Measurements from ENCODE around the gene SKAP1.

Gene SKAP1

DNA sequence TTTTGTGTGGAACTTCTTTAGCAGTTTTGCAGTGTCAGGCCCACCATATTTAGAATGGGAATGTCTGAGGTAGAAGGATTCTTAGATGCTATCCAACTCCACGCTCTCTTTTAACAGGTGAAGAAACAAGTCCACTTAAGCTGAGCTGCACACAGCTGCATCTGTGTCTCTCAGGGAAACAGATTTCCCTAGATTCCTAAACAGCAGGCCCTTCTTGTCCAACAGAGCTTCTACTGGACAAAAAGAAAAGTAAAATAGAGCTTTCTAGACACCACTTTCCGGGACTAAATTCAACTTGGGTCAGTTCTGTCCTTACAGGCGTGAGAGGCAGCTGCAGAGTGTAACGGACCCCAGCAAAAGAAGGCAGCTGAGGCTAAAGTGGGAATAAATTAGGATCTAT is 270.8 kb downstream of the SKAP1 start:
- Histone ChIP-seq H3K4me1 (ENCODE audit: control extremely low read depth in 1 of 4, control insufficient read depth in 4 of 4, insufficient read depth in 4 of 4, low read length in 3 of 4) (peaks cover 0 to 20% (median 10%) of the 10 kb centered on the region in 4 experiments), H3K27ac (ENCODE audit: insufficient read depth in 1 of 2, low read depth in 1 of 2, low read length in 2 of 2, poor library complexity in 1 of 2, severe bottlenecking in 2 of 2) (no peak overlapping the region), H3K4me3 (ENCODE audit: control insufficient read depth in 1 of 7, extremely low read depth in 1 of 7, insufficient read depth in 4 of 7, low read depth in 2 of 7, low read length in 6 of 7) (no peak overlapping the region), H3K27me3 (replicated peaks in 2 of 5; ENCODE audit: control insufficient read depth in 4 of 5, insufficient read depth in 5 of 5, low read length in 4 of 5) (no peaks in the 10 kb centered on the region), H3K9me3 (ENCODE audit: control extremely low read depth in 1 of 5, control insufficient read depth in 4 of 5, insufficient read depth in 2 of 5, low read depth in 1 of 5, low read length in 4 of 5) (no peaks in the 10 kb centered on the region), H3K36me3 (ENCODE audit: control insufficient read depth in 4 of 4, insufficient read depth in 4 of 4, low read length in 3 of 4) (no peaks in the 10 kb centered on the region)
- DNase-seq, result no peak
- WGBS (ENCODE audit: insufficient coverage), result 100% methylated on average over 2 of the region's 4 CpGs
- CTCF ChIA-PET, result interaction anchor here (0.5 to 3.7 kb wide), 6 partner anchors 10 to 176 kb away, joined by 3 to 14 read pairs (median 4); no protein-coding TSS in a partner anchor
- POLR2A ChIA-PET, result interaction anchor here (0.6 kb wide), 1 partner anchor 293 kb away, joined by 6 read pairs; no protein-coding TSS in a partner anchor

DNA sequence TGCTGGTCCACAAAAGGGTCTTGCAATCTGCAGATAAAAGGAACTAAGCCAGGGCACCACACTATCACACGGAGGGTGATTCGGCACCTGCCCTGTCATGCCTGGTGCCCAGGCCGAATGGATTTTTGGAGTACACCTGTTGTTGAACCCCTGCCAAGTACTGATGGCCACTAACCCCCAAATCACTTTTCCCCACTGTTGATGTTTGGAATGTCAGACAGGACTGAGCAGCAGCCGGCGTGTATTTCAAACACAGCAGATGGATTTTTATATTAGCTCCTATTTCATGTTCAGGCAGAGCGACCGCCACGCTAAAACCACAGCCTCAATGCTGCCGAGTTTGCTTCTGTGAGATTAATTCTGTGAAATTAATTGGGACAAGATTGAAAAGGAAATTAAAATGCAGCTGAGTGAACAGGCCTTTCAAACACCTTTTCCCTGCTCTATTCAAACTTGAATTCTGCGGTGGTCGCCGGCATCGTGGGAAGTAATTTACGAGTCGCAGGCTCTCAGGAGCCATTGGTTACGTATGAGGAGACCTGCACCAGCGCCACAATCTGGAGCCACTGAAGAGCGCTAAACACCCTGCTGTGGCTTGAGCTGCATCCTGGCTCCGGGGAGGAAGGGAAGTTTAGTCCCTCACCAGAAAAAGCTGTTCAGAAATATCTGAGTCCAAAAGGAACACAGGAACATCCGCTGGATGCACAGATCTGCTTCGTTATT is 274.0 kb downstream of the SKAP1 start:
- no peaks in the 10 kb centered on the region for H3K9me3 ChIP-seq (ENCODE audit: control extremely low read depth in 1 of 5, control insufficient read depth in 4 of 5, insufficient read depth in 2 of 5, low read depth in 1 of 5, low read length in 4 of 5)
- no peaks in the 10 kb centered on the region for H3K27me3 ChIP-seq (replicated peaks in 2 of 5; ENCODE audit: control insufficient read depth in 4 of 5, insufficient read depth in 5 of 5, low read length in 4 of 5)
- DNase-seq, result peak in 2 of 3 donors; percentile 67 to 72
- peaks cover 7 to 25% (median 18%) of the 10 kb centered on the region in 4 experiments for H3K4me1 ChIP-seq (ENCODE audit: control extremely low read depth in 1 of 4, control insufficient read depth in 4 of 4, insufficient read depth in 4 of 4, low read length in 3 of 4)
- POLR2A ChIA-PET, result no interaction called here
- H3K27ac ChIP-seq (ENCODE audit: insufficient read depth in 1 of 2, low read depth in 1 of 2, low read length in 2 of 2, poor library complexity in 1 of 2, severe bottlenecking in 2 of 2), result no peak overlapping the region
- H3K36me3 ChIP-seq (ENCODE audit: control insufficient read depth in 4 of 4, insufficient read depth in 4 of 4, low read length in 3 of 4), result no peaks in the 10 kb centered on the region
- CTCF ChIA-PET, result interaction anchor here (0.6 to 2.5 kb wide), 8 partner anchors 11 to 462 kb away, joined by 3 to 7 read pairs (median 4); no protein-coding TSS in a partner anchor
- WGBS (ENCODE audit: insufficient coverage), result 27% methylated on average over 19 of the region's 21 CpGs
- H3K4me3 ChIP-seq (ENCODE audit: control insufficient read depth in 1 of 7, extremely low read depth in 1 of 7, insufficient read depth in 4 of 7, low read depth in 2 of 7, low read length in 6 of 7), result peak overlapping the region in 4 of 7 experiments; percentile 21 to 70 (median 30)

DNA sequence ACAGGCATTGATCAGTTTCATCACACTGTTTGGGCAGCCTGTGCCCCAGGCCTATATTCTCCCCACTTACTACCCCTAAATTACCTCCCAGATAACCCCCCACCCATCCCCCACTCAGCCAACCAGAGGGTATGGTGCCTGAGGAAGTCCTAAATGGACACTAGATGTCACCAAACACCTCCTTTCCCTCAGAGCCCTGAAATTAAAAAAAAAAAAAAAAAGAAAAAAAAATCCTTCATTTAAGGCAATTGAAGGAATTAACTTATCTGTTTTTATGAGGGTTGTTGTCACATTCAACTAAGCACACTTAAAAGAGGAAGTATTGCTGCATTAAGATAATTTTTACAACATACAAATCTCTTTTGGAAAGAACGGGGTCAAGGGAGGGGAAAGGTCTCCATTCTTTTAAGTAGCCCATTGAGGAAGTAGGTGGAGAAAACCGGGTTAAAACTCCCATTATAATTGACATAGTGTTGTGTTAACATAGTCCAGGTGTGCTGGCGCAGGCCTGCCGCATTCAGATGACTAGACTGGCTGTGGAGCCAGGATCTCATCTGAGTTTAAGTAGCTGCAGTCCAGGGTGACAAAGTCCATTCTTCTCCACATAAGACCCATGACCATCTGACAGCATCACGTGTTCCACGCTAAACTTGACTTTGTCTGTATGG is 276.2 kb downstream of the SKAP1 start:
- WGBS (ENCODE audit: insufficient coverage), result 36% methylated on average over 6 of the region's 6 CpGs
- Histone ChIP-seq H3K27ac (ENCODE audit: insufficient read depth in 1 of 2, low read depth in 1 of 2, low read length in 2 of 2, poor library complexity in 1 of 2, severe bottlenecking in 2 of 2) (no peak overlapping the region), H3K9me3 (ENCODE audit: control extremely low read depth in 1 of 5, control insufficient read depth in 4 of 5, insufficient read depth in 2 of 5, low read depth in 1 of 5, low read length in 4 of 5) (no peaks in the 10 kb centered on the region), H3K36me3 (ENCODE audit: control insufficient read depth in 4 of 4, insufficient read depth in 4 of 4, low read length in 3 of 4) (peaks cover 0 to 2% (median 0%) of the 10 kb centered on the region in 4 experiments), H3K4me1 (ENCODE audit: control extremely low read depth in 1 of 4, control insufficient read depth in 4 of 4, insufficient read depth in 4 of 4, low read length in 3 of 4) (peaks cover 7 to 27% (median 18%) of the 10 kb centered on the region in 4 experiments), H3K27me3 (replicated peaks in 2 of 5; ENCODE audit: control insufficient read depth in 4 of 5, insufficient read depth in 5 of 5, low read length in 4 of 5) (no peaks in the 10 kb centered on the region), H3K4me3 (ENCODE audit: control insufficient read depth in 1 of 7, extremely low read depth in 1 of 7, insufficient read depth in 4 of 7, low read depth in 2 of 7, low read length in 6 of 7) (no peak overlapping the region)
- DNase-seq, result peak; percentile 83 to 91 (median 90)
- ChIA-PET POLR2A (no interaction called here), CTCF (interaction anchor here (0.6 to 2.5 kb wide), 15 partner anchors 10 to 437 kb away, joined by 3 to 7 read pairs (median 3); partner anchors contain the start of gene HOXB3)

DNA sequence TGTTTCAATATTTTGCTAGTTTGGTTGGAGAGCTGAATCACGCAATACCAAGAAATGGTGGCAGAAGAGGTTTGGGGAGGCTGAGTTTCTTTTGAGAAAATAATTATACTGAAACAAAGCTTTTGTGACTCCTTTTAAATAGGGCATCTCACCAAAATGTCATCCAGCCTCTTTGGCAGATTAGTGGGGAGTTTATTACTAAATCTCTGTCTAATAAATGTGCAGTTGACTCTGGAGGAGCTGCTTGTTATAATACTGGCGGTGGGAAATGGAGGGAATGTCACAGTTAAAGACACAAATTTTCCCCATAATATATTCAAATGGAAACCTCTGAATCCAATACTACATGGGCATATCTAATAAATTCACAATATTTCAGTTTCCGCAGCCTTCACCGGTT is 277.7 kb downstream of the SKAP1 start:
- Histone ChIP-seq H3K27ac (ENCODE audit: insufficient read depth in 1 of 2, low read depth in 1 of 2, low read length in 2 of 2, poor library complexity in 1 of 2, severe bottlenecking in 2 of 2) (no peak overlapping the region), H3K9me3 (ENCODE audit: control extremely low read depth in 1 of 5, control insufficient read depth in 4 of 5, insufficient read depth in 2 of 5, low read depth in 1 of 5, low read length in 4 of 5) (no peaks in the 10 kb centered on the region), H3K4me3 (ENCODE audit: control insufficient read depth in 1 of 7, extremely low read depth in 1 of 7, insufficient read depth in 4 of 7, low read depth in 2 of 7, low read length in 6 of 7) (no peak overlapping the region), H3K4me1 (ENCODE audit: control extremely low read depth in 1 of 4, control insufficient read depth in 4 of 4, insufficient read depth in 4 of 4, low read length in 3 of 4) (peaks cover 7 to 39% (median 18%) of the 10 kb centered on the region in 4 experiments), H3K27me3 (replicated peaks in 2 of 5; ENCODE audit: control insufficient read depth in 4 of 5, insufficient read depth in 5 of 5, low read length in 4 of 5) (no peaks in the 10 kb centered on the region), H3K36me3 (ENCODE audit: control insufficient read depth in 4 of 4, insufficient read depth in 4 of 4, low read length in 3 of 4) (peaks cover 0 to 2% (median 0%) of the 10 kb centered on the region in 4 experiments)
- DNase-seq, result no peak
- ChIA-PET CTCF (interaction anchor here (1.3 kb wide), 1 partner anchor 30 kb away, joined by 3 read pairs; no protein-coding TSS in a partner anchor), POLR2A (no interaction called here)
- WGBS (ENCODE audit: insufficient coverage), result 0% methylated on average over 1 of the region's 4 CpGs

DNA sequence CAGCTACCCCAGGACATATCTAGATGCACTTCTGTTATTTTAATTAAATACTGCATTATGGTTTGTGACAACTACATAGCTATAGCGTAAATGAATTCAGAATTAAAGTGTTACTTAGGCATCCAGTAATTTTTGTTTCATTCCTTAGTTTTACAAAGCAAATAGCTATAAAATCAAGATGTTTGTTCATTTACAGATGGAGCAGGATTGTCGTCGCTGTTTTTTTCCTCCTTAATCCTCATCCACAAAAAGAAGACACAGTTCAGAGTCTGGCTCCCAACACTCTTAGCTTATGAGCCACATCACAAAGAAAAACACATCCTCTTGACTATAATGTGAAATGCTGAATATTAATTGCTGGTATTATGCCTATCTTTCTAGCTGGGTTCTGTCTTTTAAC is 278.8 kb downstream of the SKAP1 start:
- ChIA-PET CTCF (interaction anchor here (0.9 to 1.3 kb wide), 3 partner anchors 31 to 223 kb away, joined by 3 read pairs; no protein-coding TSS in a partner anchor), POLR2A (no interaction called here)
- WGBS (ENCODE audit: insufficient coverage), result no CpG with 5 or more reads among the region's 3 CpGs
- H3K36me3 ChIP-seq (ENCODE audit: control insufficient read depth in 4 of 4, insufficient read depth in 4 of 4, low read length in 3 of 4), result peaks cover 0 to 2% (median 0%) of the 10 kb centered on the region in 4 experiments
- no peaks in the 10 kb centered on the region for H3K27me3 ChIP-seq (replicated peaks in 2 of 5; ENCODE audit: control insufficient read depth in 4 of 5, insufficient read depth in 5 of 5, low read length in 4 of 5)
- no peak for DNase-seq
- no peak overlapping the region for H3K4me3 ChIP-seq (ENCODE audit: control insufficient read depth in 1 of 7, extremely low read depth in 1 of 7, insufficient read depth in 4 of 7, low read depth in 2 of 7, low read length in 6 of 7)
- H3K27ac ChIP-seq (ENCODE audit: insufficient read depth in 1 of 2, low read depth in 1 of 2, low read length in 2 of 2, poor library complexity in 1 of 2, severe bottlenecking in 2 of 2), result no peak overlapping the region
- H3K9me3 ChIP-seq (ENCODE audit: control extremely low read depth in 1 of 5, control insufficient read depth in 4 of 5, insufficient read depth in 2 of 5, low read depth in 1 of 5, low read length in 4 of 5), result no peaks in the 10 kb centered on the region
- peaks cover 7 to 35% (median 15%) of the 10 kb centered on the region in 4 experiments for H3K4me1 ChIP-seq (ENCODE audit: control extremely low read depth in 1 of 4, control insufficient read depth in 4 of 4, insufficient read depth in 4 of 4, low read length in 3 of 4)

DNA sequence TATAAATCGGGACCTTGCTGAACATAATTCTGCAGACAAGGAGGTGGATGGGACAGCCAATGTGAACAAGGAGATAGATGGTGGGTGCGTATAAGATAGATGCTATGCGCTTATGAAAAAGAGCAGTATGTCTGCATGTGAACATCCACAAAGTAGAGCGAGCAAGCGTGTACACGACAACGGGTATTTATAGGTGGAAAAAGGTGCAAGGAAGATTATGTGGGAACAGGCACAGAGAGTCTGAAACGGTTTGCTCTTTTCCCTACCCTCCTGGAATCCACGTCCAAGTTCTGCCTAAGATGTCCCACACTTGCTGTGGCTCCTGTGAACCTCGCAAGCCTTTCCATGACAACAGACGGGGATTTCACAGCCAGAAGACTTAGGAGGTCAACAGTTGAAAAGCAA is 279.4 kb downstream of the SKAP1 start:
- Histone ChIP-seq H3K27ac (ENCODE audit: insufficient read depth in 1 of 2, low read depth in 1 of 2, low read length in 2 of 2, poor library complexity in 1 of 2, severe bottlenecking in 2 of 2) (no peak overlapping the region), H3K9me3 (ENCODE audit: control extremely low read depth in 1 of 5, control insufficient read depth in 4 of 5, insufficient read depth in 2 of 5, low read depth in 1 of 5, low read length in 4 of 5) (no peaks in the 10 kb centered on the region), H3K4me1 (ENCODE audit: control extremely low read depth in 1 of 4, control insufficient read depth in 4 of 4, insufficient read depth in 4 of 4, low read length in 3 of 4) (peaks cover 7 to 29% (median 9%) of the 10 kb centered on the region in 4 experiments), H3K36me3 (ENCODE audit: control insufficient read depth in 4 of 4, insufficient read depth in 4 of 4, low read length in 3 of 4) (peaks cover 0 to 2% (median 0%) of the 10 kb centered on the region in 4 experiments), H3K4me3 (ENCODE audit: control insufficient read depth in 1 of 7, extremely low read depth in 1 of 7, insufficient read depth in 4 of 7, low read depth in 2 of 7, low read length in 6 of 7) (no peak overlapping the region), H3K27me3 (replicated peaks in 2 of 5; ENCODE audit: control insufficient read depth in 4 of 5, insufficient read depth in 5 of 5, low read length in 4 of 5) (no peaks in the 10 kb centered on the region)
- no peak for DNase-seq
- WGBS (ENCODE audit: insufficient coverage), result 88% methylated on average over 5 of the region's 11 CpGs
- ChIA-PET CTCF (no interaction called here), POLR2A (no interaction called here)
